Liver (tissue), 3 donors: ENCODE measurements around the gene ZACN.

ENCODE experiments used
- RXRA ChIP-seq, 2 donors: IDR thresholded peaks; 2 replicates each; pipeline ENCODE4 v1.6.1; 2017 to 2018; ENCODE audit warnings: antibody characterized with exemption in 2 of 2, mild to moderate bottlenecking in 1 of 2
- TAF1 ChIP-seq: conservative IDR thresholded peaks from 2 replicates; pipeline ENCODE4 v1.6.1; 2016; ENCODE audit warnings: antibody characterized with exemption, mild to moderate bottlenecking
- YY1 ChIP-seq: IDR thresholded peaks from 2 replicates; pipeline ENCODE4 v1.6.1; 2016; ENCODE audit warnings: antibody characterized with exemption, mild to moderate bottlenecking
- TF ChIP-seq, protein P1 (sequence below): IDR thresholded peaks from 2 replicates; pipeline ENCODE4 v1.6.1; 2016; ENCODE audit warnings: antibody characterized with exemption
- TF ChIP-seq, protein P2 (sequence below): fragments of 150-350 bp; IDR thresholded peaks from 2 replicates; pipeline ENCODE4 v1.5.1; 2017; ENCODE audit warnings: improper control_type of control experiment, low read depth, low read length; ENCODE audit not compliant: missing input control
- donor health status: healthy.
- donor health status: healthy.

DNA sequence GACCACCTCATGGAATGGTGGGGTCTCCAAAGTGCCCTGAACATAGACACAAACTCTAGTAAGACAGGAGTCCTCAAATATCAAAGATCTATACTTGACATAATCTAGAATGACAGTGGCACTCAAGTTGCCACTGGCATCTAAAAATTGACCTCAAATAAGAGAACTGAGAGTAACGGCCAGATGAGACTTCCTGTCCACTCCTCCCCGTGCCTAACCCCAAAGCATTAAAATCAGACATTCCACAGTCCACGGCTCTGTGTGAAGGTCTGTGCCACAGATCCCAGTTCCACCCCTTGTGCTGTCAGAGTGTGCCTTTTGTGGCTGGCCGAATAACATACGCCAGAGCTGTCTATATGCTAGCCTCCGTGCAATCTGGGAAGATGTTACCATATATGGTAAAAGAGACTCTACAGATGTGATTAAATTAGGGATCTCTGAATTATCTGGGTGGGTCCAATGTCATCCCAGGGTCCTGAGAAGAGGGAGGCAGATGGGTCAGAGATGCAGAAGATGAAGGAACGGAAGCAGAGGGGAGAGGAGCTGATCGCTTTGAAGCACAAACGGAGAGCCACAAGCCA, 30.9 kb upstream of the ZACN start:
- TF ChIP-seq, protein P1, sequence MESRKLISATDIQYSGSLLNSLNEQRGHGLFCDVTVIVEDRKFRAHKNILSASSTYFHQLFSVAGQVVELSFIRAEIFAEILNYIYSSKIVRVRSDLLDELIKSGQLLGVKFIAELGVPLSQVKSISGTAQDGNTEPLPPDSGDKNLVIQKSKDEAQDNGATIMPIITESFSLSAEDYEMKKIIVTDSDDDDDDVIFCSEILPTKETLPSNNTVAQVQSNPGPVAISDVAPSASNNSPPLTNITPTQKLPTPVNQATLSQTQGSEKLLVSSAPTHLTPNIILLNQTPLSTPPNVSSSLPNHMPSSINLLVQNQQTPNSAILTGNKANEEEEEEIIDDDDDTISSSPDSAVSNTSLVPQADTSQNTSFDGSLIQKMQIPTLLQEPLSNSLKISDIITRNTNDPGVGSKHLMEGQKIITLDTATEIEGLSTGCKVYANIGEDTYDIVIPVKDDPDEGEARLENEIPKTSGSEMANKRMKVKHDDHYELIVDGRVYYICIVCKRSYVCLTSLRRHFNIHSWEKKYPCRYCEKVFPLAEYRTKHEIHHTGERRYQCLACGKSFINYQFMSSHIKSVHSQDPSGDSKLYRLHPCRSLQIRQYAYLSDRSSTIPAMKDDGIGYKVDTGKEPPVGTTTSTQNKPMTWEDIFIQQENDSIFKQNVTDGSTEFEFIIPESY, result no peak
- TF ChIP-seq, protein P2, sequence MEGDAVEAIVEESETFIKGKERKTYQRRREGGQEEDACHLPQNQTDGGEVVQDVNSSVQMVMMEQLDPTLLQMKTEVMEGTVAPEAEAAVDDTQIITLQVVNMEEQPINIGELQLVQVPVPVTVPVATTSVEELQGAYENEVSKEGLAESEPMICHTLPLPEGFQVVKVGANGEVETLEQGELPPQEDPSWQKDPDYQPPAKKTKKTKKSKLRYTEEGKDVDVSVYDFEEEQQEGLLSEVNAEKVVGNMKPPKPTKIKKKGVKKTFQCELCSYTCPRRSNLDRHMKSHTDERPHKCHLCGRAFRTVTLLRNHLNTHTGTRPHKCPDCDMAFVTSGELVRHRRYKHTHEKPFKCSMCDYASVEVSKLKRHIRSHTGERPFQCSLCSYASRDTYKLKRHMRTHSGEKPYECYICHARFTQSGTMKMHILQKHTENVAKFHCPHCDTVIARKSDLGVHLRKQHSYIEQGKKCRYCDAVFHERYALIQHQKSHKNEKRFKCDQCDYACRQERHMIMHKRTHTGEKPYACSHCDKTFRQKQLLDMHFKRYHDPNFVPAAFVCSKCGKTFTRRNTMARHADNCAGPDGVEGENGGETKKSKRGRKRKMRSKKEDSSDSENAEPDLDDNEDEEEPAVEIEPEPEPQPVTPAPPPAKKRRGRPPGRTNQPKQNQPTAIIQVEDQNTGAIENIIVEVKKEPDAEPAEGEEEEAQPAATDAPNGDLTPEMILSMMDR, result no peak
- TF ChIP-seq RXRA (IDR thresholded peaks at IDR 0.05) (no peak), YY1 (no peak), TAF1 (no peak)
